ENCODE results near the gene MAP3K5.

MAP3K5 gene

GRCh38 chr6:136752554-136752953 is 39.7 kb downstream of the MAP3K5 start:
- in situ Hi-C loops (cut with HindIII; ENCODE audit: low sequenced_read_pairs): no loop called here
- H3K4me3 ChIP-seq (ENCODE audit: low read depth, low read length): no peak overlapping the region
- no peak for DNase-seq (ENCODE audit: low read depth, low spot score)
- TF ChIP-seq CTCF (IDR thresholded peaks at IDR 0.05; ENCODE audit: low read depth, low read length): no peak

- no peak overlapping the region for H3K4me3 ChIP-seq (ENCODE audit: low read depth, low read length)
- in situ Hi-C loops (cut with HindIII; ENCODE audit: low sequenced_read_pairs): no loop called here
- TF ChIP-seq CTCF (IDR thresholded peaks at IDR 0.05; ENCODE audit: low read depth, low read length): no peak
- DNase-seq (ENCODE audit: low read depth, low spot score): no peak
Observed at GRCh38 chr6:136751991-136752390, 40.3 kb downstream of the MAP3K5 start.

- in situ Hi-C loops (cut with HindIII; ENCODE audit: low sequenced_read_pairs): no loop called here
- no peak for TF ChIP-seq CTCF (IDR thresholded peaks at IDR 0.05; ENCODE audit: low read depth, low read length)
- no peak overlapping the region for H3K4me3 ChIP-seq (ENCODE audit: low read depth, low read length)
- no peak for DNase-seq (ENCODE audit: low read depth, low spot score)
Observed at GRCh38 chr6:136751522-136751956, 40.7 kb downstream of the MAP3K5 start.

- DNase-seq (ENCODE audit: low read depth, low spot score): no peak
- no peak for TF ChIP-seq CTCF (IDR thresholded peaks at IDR 0.05; ENCODE audit: low read depth, low read length)
- in situ Hi-C loops (cut with HindIII; ENCODE audit: low sequenced_read_pairs): no loop called here
- H3K4me3 ChIP-seq (ENCODE audit: low read depth, low read length): no peak overlapping the region
Observed at GRCh38 chr6:136750696-136751521, 41.4 kb downstream of the MAP3K5 start.

- in situ Hi-C loops (cut with HindIII; ENCODE audit: low sequenced_read_pairs): no loop called here
- DNase-seq (ENCODE audit: low read depth, low spot score): no peak
- H3K4me3 ChIP-seq (ENCODE audit: low read depth, low read length): no peak overlapping the region
- TF ChIP-seq CTCF (IDR thresholded peaks at IDR 0.05; ENCODE audit: low read depth, low read length): no peak
Observed at GRCh38 chr6:136749359-136749997, 42.8 kb downstream of the MAP3K5 start.

GRCh38 chr6:136747507-136747906 is 44.8 kb downstream of the MAP3K5 start:
- H3K4me3 ChIP-seq (ENCODE audit: low read depth, low read length): no peak overlapping the region
- no peak for DNase-seq (ENCODE audit: low read depth, low spot score)
- TF ChIP-seq CTCF (IDR thresholded peaks at IDR 0.05; ENCODE audit: low read depth, low read length): no peak
- in situ Hi-C loops (cut with HindIII; ENCODE audit: low sequenced_read_pairs): no loop called here
